HEK293T (cell line): ENCODE results near the gene INPP5A.

Source experiments
- BHLHE40 ChIP-seq: fragments of 450-650 bp; IDR thresholded peaks from 2 replicates; pipeline ENCODE4 v1.6.1; 2016; ENCODE audit warnings: mild to moderate bottlenecking, moderate library complexity, borderline replicate concordance
- FOXK2 ChIP-seq: fragments of 450-650 bp; IDR thresholded peaks from 2 replicates; pipeline ENCODE4 v1.6.1; 2016; ENCODE audit warnings: mild to moderate bottlenecking
- HDGF ChIP-seq: fragments of 450-650 bp; IDR thresholded peaks from 2 replicates; pipeline ENCODE4 v1.6.1; 2017; ENCODE audit warnings: antibody characterized with exemption, borderline replicate concordance
- SP1 ChIP-seq: fragments of 450-650 bp; IDR thresholded peaks from 2 replicates; pipeline ENCODE4 v1.6.1; 2017
- TARDBP ChIP-seq: fragments of 450-650 bp; IDR thresholded peaks from 2 replicates; pipeline ENCODE4 v1.6.1; 2016
- ZNF384 ChIP-seq: fragments of 450-650 bp; IDR thresholded peaks from 2 replicates; pipeline ENCODE4 v1.6.1; 2016
- TF ChIP-seq, protein P1 (sequence below): fragments of 450-650 bp; IDR thresholded peaks from 2 replicates; pipeline ENCODE4 v1.6.1; 2016

DNA sequence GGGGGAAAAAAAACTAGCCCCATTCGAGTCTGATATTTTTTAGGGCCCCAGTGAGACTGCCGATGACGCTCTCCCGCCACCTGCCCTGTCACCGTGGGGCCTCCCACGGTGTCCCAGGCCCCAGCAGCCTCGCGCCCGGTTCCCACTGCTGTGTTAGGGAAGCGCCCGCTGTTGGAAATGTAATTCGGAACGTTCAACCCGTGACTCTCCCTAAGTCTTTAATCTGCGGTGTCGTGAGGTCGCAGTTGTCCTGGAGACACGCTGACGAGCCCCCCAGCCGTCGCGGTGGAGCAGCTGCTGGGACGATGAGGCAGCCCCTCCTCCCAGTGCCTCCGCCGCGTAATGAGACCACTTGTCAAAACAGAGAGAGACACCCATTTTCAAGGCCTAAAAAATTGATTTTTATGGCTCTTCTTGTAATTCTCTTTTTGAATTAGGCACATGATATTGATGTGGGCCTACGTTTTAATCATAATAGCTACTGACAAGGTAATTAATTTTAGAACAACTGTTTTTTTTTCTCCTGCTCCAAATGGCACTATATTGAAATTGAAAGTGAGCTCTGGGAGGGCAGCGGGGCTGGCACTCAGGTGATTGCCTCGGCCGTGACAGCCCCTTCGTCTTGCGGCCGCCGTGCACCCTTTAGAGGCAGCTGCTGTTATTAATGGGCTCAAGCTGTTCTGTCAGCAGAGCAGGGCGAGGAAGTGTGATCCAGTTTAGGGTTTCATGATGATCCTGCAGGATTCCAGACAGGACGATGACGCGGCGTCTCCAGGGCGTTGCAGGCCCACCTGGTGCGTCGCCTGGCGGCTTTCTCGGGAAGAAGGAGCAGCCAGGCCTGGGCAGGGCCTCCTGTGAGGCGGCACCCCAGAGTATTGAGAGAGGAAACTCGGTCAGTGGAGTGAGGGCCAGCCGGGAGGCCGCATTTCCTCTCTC is 185.1 kb downstream of the INPP5A start:
- TF ChIP-seq ZNF384: no peak
- TF ChIP-seq FOXK2: no peak
- no peak for TF ChIP-seq TARDBP
- TF ChIP-seq SP1: no peak
- TF ChIP-seq, protein P1, sequence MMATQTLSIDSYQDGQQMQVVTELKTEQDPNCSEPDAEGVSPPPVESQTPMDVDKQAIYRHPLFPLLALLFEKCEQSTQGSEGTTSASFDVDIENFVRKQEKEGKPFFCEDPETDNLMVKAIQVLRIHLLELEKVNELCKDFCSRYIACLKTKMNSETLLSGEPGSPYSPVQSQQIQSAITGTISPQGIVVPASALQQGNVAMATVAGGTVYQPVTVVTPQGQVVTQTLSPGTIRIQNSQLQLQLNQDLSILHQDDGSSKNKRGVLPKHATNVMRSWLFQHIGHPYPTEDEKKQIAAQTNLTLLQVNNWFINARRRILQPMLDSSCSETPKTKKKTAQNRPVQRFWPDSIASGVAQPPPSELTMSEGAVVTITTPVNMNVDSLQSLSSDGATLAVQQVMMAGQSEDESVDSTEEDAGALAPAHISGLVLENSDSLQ: peak; percentile 15; the same call in 1 of the 2 replicates
- TF ChIP-seq BHLHE40: no peak
- TF ChIP-seq HDGF: no peak
